Measurements from ENCODE around the gene ITGAE.
"Not testable (repeated sequence)": the region's sequence is repeated elsewhere in the genome, so short reads cannot be mapped to it uniquely, and the experiment has no call there.

ITGAE gene

DNA sequence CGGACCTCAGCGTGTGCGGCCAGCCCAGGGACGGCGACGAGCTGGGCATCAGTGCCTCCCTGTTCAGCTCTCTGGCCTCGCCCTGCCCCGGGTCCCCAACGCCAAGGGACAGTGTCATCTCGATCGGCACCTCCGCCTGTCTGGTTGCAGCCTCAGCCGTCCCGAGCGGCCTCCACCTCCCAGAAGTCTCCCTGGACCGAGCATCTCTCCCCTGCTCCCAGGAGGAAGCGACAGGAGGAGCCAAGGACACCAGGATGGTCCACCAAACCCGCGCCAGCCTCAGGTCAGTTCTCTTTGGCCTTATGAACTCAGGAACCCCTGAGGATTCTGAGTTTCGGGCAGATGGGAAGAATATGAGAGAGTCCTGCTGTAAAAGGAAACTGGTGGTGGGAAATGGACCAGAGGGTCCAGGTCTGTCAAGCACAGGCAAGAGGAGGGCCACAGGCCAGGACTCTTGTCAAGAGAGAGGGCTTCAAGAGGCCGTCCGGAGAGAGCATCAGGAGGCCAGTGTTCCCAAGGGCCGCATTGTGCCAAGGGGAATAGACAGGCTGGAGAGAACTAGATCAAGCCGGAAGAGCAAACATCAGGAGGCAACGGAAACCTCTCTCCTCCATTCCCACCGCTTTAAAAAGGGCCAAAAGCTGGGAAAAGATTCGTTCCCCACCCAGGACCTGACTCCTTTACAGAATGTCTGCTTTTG lies 76.5 kb downstream of the ITGAE start:
- DNase-seq, result peak; percentile 12

GRCh38 chr17:3723556-3724377 lies 77.2 kb downstream of the ITGAE start, which contains the start of gene HASPIN:
Gene HASPIN (plus strand): TSS chr17:3723903. CDS start chr17:3723936, 33 bp downstream.
- DNase-seq, result peak; percentile 91

DNA sequence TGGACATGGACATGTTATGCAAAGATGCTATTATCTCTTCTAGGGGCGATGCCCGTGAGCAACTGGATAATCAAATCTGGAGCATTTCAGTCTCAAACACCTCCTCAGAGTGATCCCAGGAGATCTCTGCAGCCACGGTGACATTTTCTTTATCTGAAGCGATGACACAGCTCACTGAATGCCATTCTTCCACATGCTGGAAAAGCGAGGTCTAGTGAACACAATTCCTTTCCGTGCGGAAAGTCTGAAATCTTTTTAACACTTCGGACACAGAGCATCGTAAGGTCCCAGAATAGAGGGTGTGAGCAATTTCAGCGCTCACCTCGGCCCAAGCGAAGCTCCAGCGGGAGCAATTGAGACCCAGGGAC lies 77.8 kb downstream of the ITGAE start:
- DNase-seq, result no peak

GRCh38 chr17:3722716-3723115 lies 78.3 kb downstream of the ITGAE start:
- no peak for DNase-seq

DNA sequence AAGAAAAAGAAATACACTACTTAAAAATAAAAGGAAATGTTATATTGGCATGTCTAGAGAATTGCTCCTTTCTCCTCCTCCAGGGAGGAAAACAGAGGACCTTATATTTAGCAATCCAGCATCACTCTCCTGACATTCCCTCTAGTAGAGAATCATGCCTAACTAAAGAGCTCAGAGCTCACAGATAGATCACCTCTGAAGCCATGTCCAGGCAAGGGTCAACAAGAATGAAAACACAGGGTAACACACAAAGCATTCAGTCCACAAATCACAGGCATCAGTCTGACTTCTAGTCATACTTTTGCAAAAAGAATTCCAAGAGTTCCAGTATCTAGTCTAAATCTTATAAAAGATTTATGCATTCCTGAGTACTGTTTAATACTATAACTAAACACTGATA lies 81.7 kb downstream of the ITGAE start:
- no peak for DNase-seq

DNA sequence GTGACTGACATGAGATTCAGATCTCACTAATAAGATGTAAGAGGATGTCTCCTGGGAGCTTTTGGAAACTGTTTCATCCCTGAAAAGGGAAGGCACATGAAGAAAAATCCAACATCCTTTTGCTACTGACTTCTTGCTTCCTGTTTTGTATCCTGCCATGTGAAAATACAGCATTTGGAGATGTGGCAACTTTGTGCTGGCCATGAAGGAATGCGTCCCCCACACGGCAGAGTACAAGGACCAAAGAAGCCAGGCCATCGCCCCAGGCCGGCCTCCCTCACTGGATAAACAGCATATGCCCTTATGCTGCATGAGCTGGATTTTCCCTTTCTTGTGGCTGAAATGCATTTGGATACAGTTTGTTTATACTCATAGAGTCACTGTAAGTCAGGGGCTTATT lies 82.8 kb downstream of the ITGAE start:
- no peak for DNase-seq

DNA sequence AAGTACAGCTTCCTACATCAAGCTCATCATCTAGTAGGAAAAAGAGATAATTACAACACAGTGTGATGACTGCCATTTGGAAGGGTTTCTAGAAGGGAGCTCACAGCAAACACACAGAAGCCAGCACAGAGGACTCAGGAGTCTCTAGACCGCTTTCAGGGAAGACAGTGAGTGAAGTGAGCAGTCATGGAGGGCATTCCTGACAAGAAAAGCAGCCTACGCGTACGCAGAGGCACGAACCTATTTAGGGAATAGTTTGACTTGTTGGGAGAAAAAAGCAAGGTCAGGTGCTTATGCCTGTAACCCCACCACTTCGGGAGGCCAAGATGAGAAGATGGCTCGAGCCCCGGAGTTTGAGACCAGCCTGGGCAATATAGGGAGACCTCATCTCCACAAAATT lies 85.7 kb downstream of the ITGAE start:
- no peak for DNase-seq

- DNase-seq, result peak; percentile 27
These were observed 88.1 kb downstream of the ITGAE start for GRCh38 chr17:3712811-3713463.

DNA sequence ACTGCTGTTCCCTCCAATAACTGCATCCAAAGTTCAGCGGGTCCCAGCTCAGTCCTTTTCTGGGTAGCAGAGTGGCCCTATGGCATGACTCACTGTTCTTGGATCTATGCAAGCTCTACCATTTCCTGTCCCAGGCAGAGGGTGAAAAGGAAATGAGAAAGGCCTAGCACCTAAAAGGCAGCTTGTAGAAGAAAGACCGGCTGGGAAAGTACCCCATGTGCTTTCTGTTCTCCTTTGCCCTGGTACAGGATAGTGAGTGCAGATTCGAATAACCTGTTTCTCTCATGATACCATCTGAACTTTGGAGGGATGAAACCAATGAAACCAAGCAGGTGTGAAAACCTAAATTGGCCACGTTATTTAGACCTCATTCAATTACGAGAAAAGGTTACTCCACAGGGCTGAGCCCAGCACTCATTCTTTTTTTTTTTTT lies 90.0 kb downstream of the ITGAE start:
- DNase-seq, result peak; percentile 84

GRCh38 chr17:3708366-3708765 lies 92.6 kb downstream of the ITGAE start:
- no peak for DNase-seq

DNA sequence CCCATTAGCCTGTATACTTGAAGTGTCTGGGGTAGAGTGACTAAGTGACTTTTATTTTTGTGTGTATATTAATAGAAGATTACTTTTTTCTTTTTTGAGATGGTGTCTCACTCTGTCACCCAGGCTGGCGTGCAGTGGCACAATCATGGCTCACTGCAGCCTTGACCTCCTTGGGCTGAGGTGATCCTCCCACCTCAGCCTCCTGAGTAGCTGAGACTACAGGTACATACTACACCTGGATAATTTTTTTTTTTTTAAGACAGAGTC lies 95.3 kb downstream of the ITGAE start:
- not testable (repeated sequence) for DNase-seq

DNA sequence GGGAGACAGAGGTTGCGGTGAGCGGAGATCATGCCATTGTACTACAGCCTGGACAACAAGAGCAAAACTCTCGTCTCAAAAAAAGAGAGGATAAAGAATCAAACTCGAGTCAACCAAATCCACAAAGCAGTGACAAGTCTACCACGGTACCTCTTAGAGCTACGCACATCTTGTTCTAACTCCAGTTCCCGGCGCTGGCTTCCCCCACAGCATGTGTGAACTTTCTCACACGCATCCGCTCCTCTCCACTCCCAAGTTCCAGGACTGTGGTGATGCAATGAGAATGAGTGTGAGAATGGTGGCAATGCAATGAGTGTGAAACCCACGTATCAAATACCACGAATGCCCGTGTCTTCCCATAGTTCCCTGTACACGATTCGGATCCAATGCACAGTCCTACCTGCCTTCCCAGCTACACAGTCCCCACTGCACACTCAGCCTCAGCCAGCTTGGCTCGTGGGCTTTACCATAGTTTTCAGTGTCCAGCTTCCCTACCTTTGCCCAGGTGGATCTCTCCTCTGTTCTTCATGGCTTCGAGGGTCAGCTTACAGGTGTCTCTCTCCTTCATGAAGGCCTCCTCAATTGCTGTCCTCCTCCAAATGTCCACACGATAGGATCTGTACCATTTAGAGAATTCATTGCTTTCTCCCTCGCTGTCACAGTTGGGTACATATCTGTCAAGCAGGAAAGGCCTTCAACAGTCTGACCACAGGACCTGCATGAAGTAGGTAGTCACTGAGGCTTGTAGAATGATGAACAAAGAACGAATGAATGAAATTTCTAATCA lies 95.9 kb downstream of the ITGAE start:
- no peak for DNase-seq

- not testable (repeated sequence) for DNase-seq
These were observed 98.9 kb downstream of the ITGAE start for GRCh38 chr17:3702041-3702539.

DNA sequence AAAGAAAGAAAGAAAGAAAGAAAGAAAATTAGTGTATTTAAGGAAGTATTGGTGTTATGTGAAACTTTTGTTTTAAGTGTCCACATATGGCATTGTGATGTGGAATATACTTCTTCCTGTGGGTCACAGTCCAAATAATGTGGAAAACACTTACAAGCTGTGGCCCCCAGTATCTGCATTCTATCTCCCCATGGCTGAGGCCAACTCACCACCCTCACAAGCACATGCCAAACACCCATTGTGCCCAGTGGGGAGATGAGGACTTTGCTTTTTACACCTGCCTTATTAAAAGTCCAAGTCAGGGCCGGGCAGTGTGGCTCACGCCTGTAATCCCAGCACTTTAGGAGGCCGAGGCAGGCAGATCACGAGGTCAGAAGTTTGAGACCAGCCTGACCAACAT lies 101.0 kb downstream of the ITGAE start:
- no peak for DNase-seq

- DNase-seq, result no peak
These were observed 102.8 kb downstream of the ITGAE start for GRCh38 chr17:3698139-3698538.

DNA sequence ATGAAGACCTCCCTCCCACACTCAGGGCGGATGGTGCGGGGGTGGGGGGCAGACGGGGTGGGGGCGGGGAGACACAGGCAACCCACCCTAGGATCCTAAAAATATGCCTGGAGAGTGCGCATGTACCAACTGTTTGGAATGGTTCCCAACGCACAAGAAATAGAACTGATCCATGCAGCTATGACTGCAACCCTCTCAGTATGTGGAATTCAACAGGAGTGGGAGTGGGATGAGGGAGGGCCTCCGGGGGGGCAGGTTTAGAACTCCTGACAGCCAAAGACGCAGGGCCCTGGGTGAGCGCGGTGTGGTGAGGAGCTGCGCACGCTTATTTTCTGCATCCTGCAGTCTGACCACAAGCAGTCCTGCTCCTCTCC lies 103.9 kb downstream of the ITGAE start:
- DNase-seq, result no peak

GRCh38 chr17:3695723-3696411 lies 105.1 kb downstream of the ITGAE start, which contains the start of gene P2RX5:
Gene P2RX5 (minus strand): TSS chr17:3696155. CDS start chr17:3696005, 150 bp downstream.
- peak; percentile 27 for DNase-seq

DNA sequence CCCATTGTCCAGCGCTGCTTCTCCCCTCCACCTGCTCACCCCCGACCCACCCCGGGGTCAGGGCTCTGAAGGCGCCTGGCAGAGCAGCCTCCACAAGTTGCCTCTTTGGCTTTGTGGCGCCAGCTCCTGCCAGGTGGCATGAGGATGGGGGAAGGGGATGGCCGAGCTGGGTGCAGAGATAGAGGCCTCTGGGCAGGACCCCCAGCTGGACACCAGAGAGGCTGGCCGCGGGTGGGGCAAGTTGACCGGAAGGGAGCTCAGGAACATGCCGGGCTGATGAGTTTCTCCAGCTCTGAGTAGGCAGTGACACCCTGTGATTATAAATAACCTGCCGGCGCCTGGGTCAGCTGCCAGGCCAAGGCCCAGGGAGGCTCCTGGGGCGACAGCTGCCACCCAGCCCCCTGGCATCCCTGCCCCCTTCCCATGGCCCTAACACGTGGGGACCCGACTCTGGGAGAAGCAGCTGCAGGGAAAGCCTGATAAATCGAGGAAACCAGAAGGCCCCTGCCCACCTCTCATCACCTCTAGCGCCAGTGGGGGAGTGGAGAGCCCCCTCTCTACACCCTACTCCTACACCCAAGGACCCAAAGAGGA lies 105.8 kb downstream of the ITGAE start:
- DNase-seq, result no peak

DNA sequence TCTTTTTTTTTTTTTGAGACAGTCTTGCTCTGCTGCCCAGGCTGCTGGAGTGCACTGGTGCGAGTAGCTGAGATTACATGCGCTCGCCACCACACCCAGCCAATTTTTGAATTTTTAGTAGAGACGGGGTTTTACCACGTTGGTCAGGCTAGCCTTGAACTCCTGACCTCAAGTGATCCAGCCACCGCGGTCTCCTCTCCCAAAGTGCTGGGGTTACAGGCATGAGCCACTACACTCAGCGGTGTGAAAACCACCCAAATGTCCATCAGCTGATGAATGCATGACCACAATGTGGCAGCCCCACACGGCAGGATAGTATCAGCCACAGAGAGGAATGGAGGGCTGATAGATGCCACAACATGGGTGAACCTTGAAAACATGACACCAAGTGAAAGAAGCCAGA lies 107.2 kb downstream of the ITGAE start:
- peak; percentile 54 for DNase-seq

- DNase-seq, result no peak
These were observed 107.8 kb downstream of the ITGAE start for GRCh38 chr17:3693141-3693540.

GRCh38 chr17:3692346-3692745 lies 108.6 kb downstream of the ITGAE start:
- no peak for DNase-seq

- DNase-seq, result no peak
These were observed 109.3 kb downstream of the ITGAE start for GRCh38 chr17:3691617-3692067.
